ENCODE data around the gene FGF12. TPM values are rescaled to one million over a fixed set of nuclear protein-coding genes. Genes with fewer than 3 reads are reported as not detected.

FGF12 gene
- total and polyA plus RNA-seq, 2 experiments from 2014 or later, result not detected

DNA sequence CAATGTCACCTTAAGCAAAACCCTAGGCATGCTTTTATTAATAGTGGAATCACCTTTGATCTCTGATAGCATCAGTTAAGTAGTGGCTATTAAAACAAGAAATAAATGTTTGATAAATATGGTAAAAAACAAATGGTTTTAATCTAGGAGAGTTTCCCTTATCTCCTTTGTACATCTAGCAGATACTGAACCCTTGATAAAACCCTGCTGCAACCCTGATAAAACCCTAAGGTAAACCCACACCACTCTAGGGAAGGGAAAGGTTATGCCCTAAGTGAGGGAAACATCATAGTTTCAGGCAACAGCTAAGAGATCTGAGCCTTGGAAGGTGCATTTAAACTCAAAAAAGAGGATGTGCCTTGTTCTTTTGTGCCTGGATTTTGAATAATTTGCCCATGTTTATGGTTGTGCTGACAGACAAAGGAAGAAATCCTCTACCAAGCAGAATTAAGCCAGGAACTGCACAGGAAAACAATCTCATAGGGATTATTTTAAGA, 309.7 kb downstream of the FGF12 start:
- Histone ChIP-seq H3K9me3 (ENCODE audit: low read depth) (no peaks in the 10 kb centered on the region), H3F3A (ENCODE audit: insufficient read depth) (no peaks in the 10 kb centered on the region), H3K27ac (no peak overlapping the region), H3K9me2 (ENCODE audit: insufficient read depth) (no peaks in the 10 kb centered on the region), H3K27me3 (replicated peaks; ENCODE audit: insufficient read depth) (peaks cover 5% of the 10 kb centered on the region; the same call in 1 of the 2 replicates), H3K79me2 (ENCODE audit: insufficient read depth) (no peaks in the 10 kb centered on the region), H3K36me3 (ENCODE audit: low read depth) (no peaks in the 10 kb centered on the region), H3K9ac (no peak overlapping the region), H4K20me1 (ENCODE audit: insufficient read depth) (no peaks in the 10 kb centered on the region), H3K4me3 (no peak overlapping the region), H2AFZ (no peak overlapping the region), H3K4me2 (ENCODE audit: unreplicated experiment) (no peak overlapping the region), H3K4me1 (ENCODE audit: insufficient read depth) (no peaks in the 10 kb centered on the region)
- in situ Hi-C loops (cut with MboI), result no loop called here
- DNase-seq, result no peak
- TF ChIP-seq EZH2phosphoT487 (IDR thresholded peaks at IDR 0.05; ENCODE audit: insufficient read depth, low read depth) (no peak), EZH2 (IDR thresholded peaks at IDR 0.05; ENCODE audit: insufficient read depth, poor library complexity, severe bottlenecking) (no peak)

GRCh38 chr3:192417017-192417416, 310.3 kb downstream of the FGF12 start:
- Histone ChIP-seq H3K4me3 (no peak overlapping the region), H3K4me1 (ENCODE audit: insufficient read depth) (no peaks in the 10 kb centered on the region), H2AFZ (no peak overlapping the region), H3K27me3 (replicated peaks; ENCODE audit: insufficient read depth) (peaks cover 5% of the 10 kb centered on the region; the same call in 1 of the 2 replicates), H3K9ac (no peak overlapping the region), H3K9me2 (ENCODE audit: insufficient read depth) (no peaks in the 10 kb centered on the region), H3K36me3 (ENCODE audit: low read depth) (no peaks in the 10 kb centered on the region), H3K4me2 (ENCODE audit: unreplicated experiment) (no peak overlapping the region), H3F3A (ENCODE audit: insufficient read depth) (no peaks in the 10 kb centered on the region), H4K20me1 (ENCODE audit: insufficient read depth) (no peaks in the 10 kb centered on the region), H3K9me3 (ENCODE audit: low read depth) (no peaks in the 10 kb centered on the region), H3K79me2 (ENCODE audit: insufficient read depth) (no peaks in the 10 kb centered on the region), H3K27ac (no peak overlapping the region)
- DNase-seq, result no peak
- no peak for TF ChIP-seq EZH2 (IDR thresholded peaks at IDR 0.05; ENCODE audit: insufficient read depth, poor library complexity, severe bottlenecking)
- no peak for TF ChIP-seq EZH2phosphoT487 (IDR thresholded peaks at IDR 0.05; ENCODE audit: insufficient read depth, low read depth)
- in situ Hi-C loops (cut with MboI), result no loop called here
- WGBS, 2 experiments (ENCODE audit: low coverage in 1 of 2, low lambda C conversion rate in 2 of 2, missing lambda C conversion rate in 2 of 2), result 23 to 24% methylated on average over 2 of the region's 2 CpGs

- no peak overlapping the region for H3K27ac ChIP-seq
- no peak overlapping the region for H3K9ac ChIP-seq
- H3K36me3 ChIP-seq (ENCODE audit: low read depth), result no peaks in the 10 kb centered on the region
- WGBS, 2 experiments (ENCODE audit: low coverage in 1 of 2, low lambda C conversion rate in 2 of 2, missing lambda C conversion rate in 2 of 2), result 21 to 33% methylated on average over 2 of the region's 2 CpGs
- no peak for DNase-seq
- in situ Hi-C loops (cut with MboI), result no loop called here
- no peaks in the 10 kb centered on the region for H3F3A ChIP-seq (ENCODE audit: insufficient read depth)
- H3K79me2 ChIP-seq (ENCODE audit: insufficient read depth), result no peaks in the 10 kb centered on the region
- H3K9me2 ChIP-seq (ENCODE audit: insufficient read depth), result no peaks in the 10 kb centered on the region
- H4K20me1 ChIP-seq (ENCODE audit: insufficient read depth), result no peaks in the 10 kb centered on the region
- peaks cover 32% of the 10 kb centered on the region for H3K27me3 ChIP-seq (replicated peaks; ENCODE audit: insufficient read depth)
- no peak overlapping the region for H3K4me3 ChIP-seq
- TF ChIP-seq EZH2 (IDR thresholded peaks at IDR 0.05; ENCODE audit: insufficient read depth, poor library complexity, severe bottlenecking) (no peak), EZH2phosphoT487 (IDR thresholded peaks at IDR 0.05; ENCODE audit: insufficient read depth, low read depth) (no peak)
- no peak overlapping the region for H2AFZ ChIP-seq
- H3K4me2 ChIP-seq (ENCODE audit: unreplicated experiment), result no peak overlapping the region
- no peaks in the 10 kb centered on the region for H3K4me1 ChIP-seq (ENCODE audit: insufficient read depth)
- H3K9me3 ChIP-seq (ENCODE audit: low read depth), result no peaks in the 10 kb centered on the region
Observed at GRCh38 chr3:192413461-192413860, 313.9 kb downstream of the FGF12 start.

DNA sequence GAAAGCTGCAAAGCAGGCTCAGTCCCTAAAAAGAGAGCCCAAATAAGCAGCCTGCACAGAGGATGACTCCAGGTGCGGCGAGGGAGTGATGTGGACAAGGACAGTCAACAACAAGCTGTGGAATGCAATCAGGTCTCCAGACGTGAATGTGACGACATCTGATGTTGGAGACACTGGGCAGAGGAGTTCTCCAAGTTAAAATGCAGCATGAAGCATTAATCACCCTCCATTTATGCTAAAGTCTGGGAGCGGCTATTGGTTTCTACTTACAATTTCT, 316.7 kb downstream of the FGF12 start:
- Histone ChIP-seq H3K4me3 (no peak overlapping the region), H3K4me2 (ENCODE audit: unreplicated experiment) (no peak overlapping the region), H3K79me2 (ENCODE audit: insufficient read depth) (no peaks in the 10 kb centered on the region), H3K4me1 (ENCODE audit: insufficient read depth) (no peaks in the 10 kb centered on the region), H4K20me1 (ENCODE audit: insufficient read depth) (no peaks in the 10 kb centered on the region), H3K27ac (no peak overlapping the region), H2AFZ (no peak overlapping the region), H3K9me3 (ENCODE audit: low read depth) (no peaks in the 10 kb centered on the region), H3F3A (ENCODE audit: insufficient read depth) (no peaks in the 10 kb centered on the region), H3K27me3 (replicated peaks; ENCODE audit: insufficient read depth) (peaks cover 35% of the 10 kb centered on the region), H3K9ac (no peak overlapping the region), H3K9me2 (ENCODE audit: insufficient read depth) (no peaks in the 10 kb centered on the region), H3K36me3 (ENCODE audit: low read depth) (no peaks in the 10 kb centered on the region)
- 61 to 64% methylated on average over 5 of the region's 5 CpGs for WGBS, 2 experiments (ENCODE audit: low coverage in 1 of 2, low lambda C conversion rate in 2 of 2, missing lambda C conversion rate in 2 of 2)
- TF ChIP-seq EZH2 (IDR thresholded peaks at IDR 0.05; ENCODE audit: insufficient read depth, poor library complexity, severe bottlenecking), result no peak
- in situ Hi-C loops (cut with MboI), result no loop called here
- DNase-seq, result no peak
